Smooth muscle cell of trachea (primary cell): Measurements from ENCODE around the gene PCDHGB4. TPM values are rescaled to one million over a fixed set of nuclear protein-coding genes. Genes with fewer than 3 reads are reported as not detected.

ENCODE experiments used
- total RNA-seq: library from RNA; depleted of rRNA; stranded (reverse); fragments of >200 nt; gene quantifications from 2 replicates; pipeline ENCODE4 v1.2.1, GENCODE V29; 2014

The PCDHGB4 gene
- total RNA-seq = 21.5 and 38.4 TPM in 2 replicates

DNA sequence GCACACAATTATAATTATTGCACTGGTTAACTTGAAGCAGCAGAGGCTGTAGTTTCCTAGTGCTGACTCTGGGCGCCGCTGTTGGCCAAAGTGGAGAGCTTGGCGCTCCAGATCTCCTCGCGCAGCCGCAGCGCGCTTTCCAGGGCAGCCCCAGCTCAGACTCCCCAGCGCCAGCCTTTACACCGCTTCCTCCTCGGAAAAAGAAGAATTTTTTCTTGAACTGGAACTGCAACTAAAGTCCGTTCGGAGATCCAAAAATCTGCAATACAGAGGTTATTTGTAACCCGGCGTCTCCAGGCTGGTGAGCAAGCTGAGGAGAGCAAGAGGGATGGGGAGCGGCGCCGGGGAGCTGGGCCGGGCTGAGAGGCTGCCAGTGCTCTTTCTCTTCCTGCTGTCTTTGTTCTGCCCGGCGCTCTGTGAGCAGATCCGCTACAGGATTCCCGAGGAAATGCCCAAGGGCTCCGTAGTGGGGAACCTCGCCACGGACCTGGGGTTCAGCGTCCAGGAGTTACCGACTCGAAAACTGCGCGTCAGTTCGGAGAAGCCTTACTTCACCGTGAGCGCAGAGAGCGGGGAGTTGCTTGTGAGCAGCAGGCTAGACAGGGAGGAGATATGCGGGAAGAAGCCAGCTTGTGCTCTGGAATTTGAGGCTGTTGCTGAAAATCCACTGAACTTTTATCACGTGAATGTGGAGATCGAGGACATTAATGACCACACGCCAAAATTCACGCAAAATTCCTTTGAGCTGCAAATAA lies at the start of gene PCDHGB4:
Gene PCDHGB4 (plus strand): TSS at position 142 of the 755 bp plus-strand sequence. CDS start 187 bp downstream, at position 329.

GRCh38 chr5:141338538-141339306 lies 48.8 kb upstream of the PCDHGB4 start, which contains the start of gene PCDHGA2:
Gene PCDHGA2 (plus strand): TSS chr5:141338760.

DNA sequence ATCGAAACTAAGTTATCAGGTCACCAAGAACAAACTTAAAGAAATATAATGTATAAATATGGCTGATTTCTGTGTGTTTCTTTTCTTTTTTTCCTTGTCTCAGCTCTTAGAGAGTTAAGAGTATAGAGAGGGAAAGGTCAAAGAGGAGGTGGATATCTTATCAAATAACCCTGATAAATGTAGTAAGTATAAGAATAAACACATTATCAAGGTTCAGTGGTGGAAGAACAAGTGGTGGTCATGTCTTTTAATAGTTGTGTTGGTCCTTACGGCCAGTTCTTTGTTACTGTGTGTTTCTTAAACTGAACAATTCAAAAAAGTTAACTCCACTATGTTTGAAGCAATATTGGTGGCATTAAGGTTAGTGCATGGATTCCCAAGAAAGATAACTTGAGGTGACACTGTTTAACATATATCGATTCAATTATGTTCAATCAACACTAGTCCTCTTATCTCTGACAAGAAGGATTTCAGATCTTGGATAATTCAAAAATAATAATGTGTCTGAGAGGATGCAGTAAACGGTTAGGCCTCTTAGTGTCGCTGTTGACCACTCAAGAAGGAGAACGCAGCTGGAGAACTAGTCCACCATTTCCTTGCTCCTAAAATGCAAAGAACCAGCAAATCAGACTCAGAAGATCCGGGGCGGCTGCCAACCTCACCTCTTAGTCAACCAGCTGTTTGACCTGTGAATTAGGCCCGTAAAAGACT lies 44.1 kb upstream of the PCDHGB4 start, which contains the start of gene PCDHGA3:
Gene PCDHGA3 (plus strand): TSS at position 588 of the 711 bp plus-strand sequence. CDS start 205 bp downstream, outside the sequence.

GRCh38 chr5:141349917-141350619 lies 37.4 kb upstream of the PCDHGB4 start, which contains the start of gene PCDHGB1:
Gene PCDHGB1 (plus strand): TSS chr5:141350099. CDS start chr5:141350261, 162 bp downstream.

GRCh38 chr5:141354900-141355469 lies 32.5 kb upstream of the PCDHGB4 start, which contains the start of gene PCDHGA4:
Gene PCDHGA4 (plus strand): TSS chr5:141355021. CDS start chr5:141355108, 87 bp downstream.

GRCh38 chr5:141359790-141360426 lies 27.6 kb upstream of the PCDHGB4 start, which contains the start of gene PCDHGB2:
Gene PCDHGB2 (plus strand): TSS chr5:141359994. CDS start chr5:141360136, 142 bp downstream.

DNA sequence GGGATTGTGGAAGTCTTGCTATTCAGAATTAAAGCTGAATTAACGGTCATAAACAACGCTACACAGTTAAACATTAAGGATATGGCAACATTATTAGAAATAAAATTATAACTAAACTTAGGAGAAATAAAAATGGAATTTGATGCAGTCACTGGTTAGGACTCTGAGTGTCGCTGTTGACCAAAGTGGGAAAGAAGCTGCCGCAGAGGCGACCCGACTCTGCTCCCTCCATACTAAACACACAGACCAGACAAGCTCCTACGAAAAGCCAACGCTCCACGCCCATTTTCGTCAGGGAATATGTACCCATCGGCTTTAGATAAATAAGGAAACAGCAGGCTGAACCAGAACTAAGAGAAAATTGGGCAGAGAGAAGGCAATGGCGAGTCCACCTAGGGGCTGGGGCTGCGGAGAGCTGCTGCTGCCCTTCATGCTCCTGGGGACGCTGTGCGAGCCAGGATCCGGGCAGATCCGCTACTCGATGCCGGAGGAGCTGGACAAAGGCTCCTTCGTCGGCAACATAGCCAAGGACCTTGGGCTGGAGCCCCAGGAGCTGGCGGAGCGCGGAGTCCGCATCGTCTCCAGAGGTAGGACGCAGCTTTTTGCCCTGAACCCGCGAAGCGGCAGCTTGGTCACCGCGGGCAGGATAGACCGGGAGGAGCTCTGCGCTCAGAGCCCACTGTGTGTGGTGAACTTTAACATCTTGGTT lies 23.4 kb upstream of the PCDHGB4 start, which contains the start of gene PCDHGA5:
Gene PCDHGA5 (plus strand): TSS at position 211 of the 709 bp plus-strand sequence. CDS start 169 bp downstream, at position 380.

DNA sequence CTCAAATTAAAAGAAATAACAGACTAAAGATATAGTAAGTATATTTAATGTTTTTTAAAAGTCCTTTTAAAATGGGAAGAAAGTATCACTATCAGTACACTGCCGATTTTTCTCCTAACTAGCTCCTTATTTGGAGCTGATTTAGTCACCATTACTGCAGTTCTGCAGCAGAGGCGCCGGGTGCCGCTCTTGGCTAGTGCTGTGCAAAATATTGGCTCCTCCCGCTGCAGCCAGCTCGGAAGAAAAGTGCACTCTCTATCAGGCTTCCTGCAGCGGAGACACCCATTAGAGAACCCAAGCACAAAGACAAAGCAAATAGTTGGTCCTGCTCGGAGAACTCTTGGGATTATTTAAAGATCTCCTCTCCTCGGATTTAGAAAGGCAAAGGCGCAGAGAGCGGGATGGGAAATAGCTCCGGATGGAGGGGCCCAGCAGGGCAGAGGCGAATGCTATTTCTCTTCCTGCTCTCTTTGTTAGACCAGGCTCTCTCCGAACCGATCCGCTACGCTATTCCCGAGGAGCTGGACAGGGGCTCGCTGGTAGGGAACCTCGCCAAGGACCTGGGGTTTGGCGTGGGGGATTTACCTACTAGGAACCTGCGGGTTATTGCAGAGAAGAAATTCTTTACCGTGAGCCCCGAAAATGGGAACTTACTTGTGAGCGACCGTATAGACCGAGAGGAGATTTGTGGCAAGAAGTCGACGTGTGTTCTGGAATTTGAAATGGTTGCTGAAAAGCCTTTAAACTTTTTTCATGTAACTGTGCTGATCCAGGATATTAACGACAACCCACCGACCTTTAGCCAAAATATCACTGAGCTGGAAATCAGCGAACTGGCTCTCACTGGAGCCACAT lies 17.3 kb upstream of the PCDHGB4 start, which contains the start of gene PCDHGB3:
Gene PCDHGB3 (plus strand): TSS at position 249 of the 855 bp plus-strand sequence. CDS start 153 bp downstream, at position 402.

DNA sequence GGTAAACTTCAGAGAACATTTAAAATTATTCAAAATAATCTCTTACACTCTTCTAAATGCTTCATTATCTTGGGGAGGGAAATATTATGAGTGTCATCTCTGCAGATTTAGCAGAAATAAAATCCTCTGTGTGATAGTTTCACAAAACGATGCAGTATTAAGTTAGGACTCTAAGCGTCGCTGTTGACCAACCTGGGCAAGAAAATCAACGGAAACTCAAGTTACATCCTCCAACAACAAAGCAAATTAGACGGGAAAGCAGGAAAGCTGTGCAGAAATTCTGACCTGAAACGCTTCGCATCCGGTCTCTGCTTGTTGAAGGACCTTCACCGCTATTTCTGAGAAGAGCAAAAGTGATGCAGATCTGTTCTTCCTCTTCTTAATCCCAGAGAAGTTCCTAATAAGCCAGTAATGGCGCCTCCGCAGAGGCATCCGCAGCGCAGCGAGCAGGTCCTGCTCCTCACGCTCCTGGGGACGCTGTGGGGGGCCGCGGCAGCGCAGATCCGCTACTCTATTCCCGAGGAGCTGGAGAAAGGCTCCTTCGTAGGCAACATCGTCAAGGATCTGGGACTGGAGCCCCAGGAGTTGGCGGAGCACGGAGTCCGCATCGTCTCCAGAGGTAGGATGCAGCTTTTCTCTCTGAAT lies 13.7 kb upstream of the PCDHGB4 start, which contains the start of gene PCDHGA6:
Gene PCDHGA6 (plus strand): TSS at position 219 of the 645 bp plus-strand sequence. CDS start 193 bp downstream, at position 412.

GRCh38 chr5:141382469-141383294 lies 4.8 kb upstream of the PCDHGB4 start, which contains the start of gene PCDHGA7:
Gene PCDHGA7 (plus strand): TSS chr5:141382742. CDS start chr5:141382900, 158 bp downstream.

DNA sequence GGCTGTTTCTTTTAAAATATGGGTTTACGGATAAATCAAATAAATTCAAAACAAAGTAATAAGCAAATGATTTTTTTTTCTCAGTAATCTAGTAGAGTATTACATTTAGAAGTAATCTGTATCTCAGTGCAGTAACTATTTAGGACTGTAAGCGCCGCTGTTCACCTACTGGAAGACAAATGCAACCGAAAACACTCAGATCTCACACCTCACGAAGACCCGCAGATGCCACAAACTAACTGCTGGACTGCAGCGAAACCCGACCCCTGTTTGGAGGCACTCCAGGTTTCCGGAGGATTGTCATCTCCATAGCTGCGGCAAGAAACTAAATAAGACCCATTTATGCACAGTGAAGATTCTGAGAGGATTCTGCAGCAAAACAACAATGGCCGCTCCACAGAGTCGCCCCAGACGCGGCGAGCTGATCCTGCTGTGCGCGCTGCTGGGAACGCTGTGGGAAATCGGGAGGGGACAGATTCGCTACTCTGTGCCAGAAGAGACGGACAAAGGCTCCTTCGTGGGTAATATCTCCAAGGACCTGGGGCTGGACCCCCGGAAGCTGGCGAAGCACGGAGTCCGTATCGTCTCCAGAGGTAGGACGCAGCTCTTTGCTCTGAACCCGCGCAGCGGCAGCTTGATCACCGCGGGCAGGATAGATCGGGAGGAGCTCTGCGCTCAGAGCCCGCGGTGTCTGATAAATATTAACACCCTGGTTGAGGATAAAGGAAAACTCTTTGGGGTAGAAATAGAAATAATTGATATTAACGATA lies 5.1 kb downstream of the PCDHGB4 start, which contains the start of gene PCDHGA8:
Gene PCDHGA8 (plus strand): TSS at position 205 of the 770 bp plus-strand sequence. CDS start 181 bp downstream, at position 386.

GRCh38 chr5:141397756-141398551 lies 10.5 kb downstream of the PCDHGB4 start, which contains the start of gene PCDHGB5:
Gene PCDHGB5 (plus strand): TSS chr5:141397947. CDS start chr5:141398128, 181 bp downstream.

DNA sequence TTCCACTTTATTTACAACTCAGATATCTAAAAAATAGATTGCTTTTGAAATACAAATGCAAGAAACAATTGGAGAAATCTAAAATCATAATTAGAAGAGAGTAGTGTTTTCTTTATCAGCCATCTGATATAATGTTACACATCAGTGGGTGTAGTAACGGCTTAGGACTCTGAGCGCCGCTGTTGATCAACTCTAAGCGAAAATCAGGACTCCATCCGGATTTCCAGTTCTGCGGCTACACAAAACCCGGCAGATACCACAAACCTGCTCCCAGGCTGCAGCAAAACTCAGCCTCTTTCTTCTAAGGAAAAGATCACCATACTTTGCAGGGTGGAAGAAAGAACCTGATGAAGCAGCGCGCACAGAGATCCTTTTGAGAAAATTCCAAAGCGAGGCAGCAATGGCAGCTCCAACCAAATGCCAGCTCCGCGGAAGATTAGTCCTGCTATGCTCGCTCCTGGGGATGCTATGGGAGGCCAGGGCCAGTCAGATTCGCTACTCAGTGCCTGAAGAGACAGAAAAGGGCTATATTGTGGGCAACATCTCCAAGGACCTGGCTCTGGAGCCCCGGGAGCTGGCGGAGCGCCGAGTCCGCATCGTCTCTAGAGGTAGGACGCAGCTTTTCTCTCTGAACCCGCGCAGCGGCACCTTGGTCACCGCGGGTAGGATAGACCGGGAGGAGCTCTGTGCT lies 15.2 kb downstream of the PCDHGB4 start, which contains the start of gene PCDHGA9:
Gene PCDHGA9 (plus strand): TSS at position 226 of the 691 bp plus-strand sequence. CDS start 175 bp downstream, at position 401.

GRCh38 chr5:141407790-141408505 lies 20.4 kb downstream of the PCDHGB4 start, which contains the start of gene PCDHGB6:
Gene PCDHGB6 (plus strand): TSS chr5:141408021. CDS start chr5:141408203, 182 bp downstream.

